Adrenal gland (tissue), 5 donors: ENCODE data around the gene JPH2.

Experiments used
- CTCF ChIP-seq, 6 experiments: fragments of 450-650 bp in 4 of 6; fragments of 200-600 bp in 2 of 6; sonication (generic) in 1 of 6; IDR thresholded peaks; 1 replicate in 5 of 6; 2 replicates in 1 of 6; pipeline versions ENCODE4 v1.5.1 to v1.8.0; 2016 to 2021; ENCODE audit warnings: antibody characterized with exemption in 6 of 6, mild to moderate bottlenecking in 2 of 6, moderate library complexity in 1 of 6
- POLR2A ChIP-seq, 2 donors: fragments of 450-650 bp; IDR thresholded peaks; one replicate each; pipeline ENCODE4 v1.6.1; 2017; ENCODE audit warnings: antibody characterized with exemption in 2 of 2, mild to moderate bottlenecking in 2 of 2, moderate library complexity in 1 of 2
- donor health status: DM: no; HTN: no; CAD: no.

- TF ChIP-seq CTCF (IDR thresholded peaks at IDR 0.05), result no peak
- no peak for TF ChIP-seq POLR2A (IDR thresholded peaks at IDR 0.05)
Observed at GRCh38 chr20:44120676-44121425, 66.1 kb downstream of the JPH2 start.
